Putamen (tissue), 1 donor: ENCODE measurements around the gene TMEM135.

Experiments
- DNase-seq: peaks from one replicate; pipeline ENCODE4 v3.0.0-alpha.2; 2016; ENCODE audit warnings: low spot score

The TMEM135 gene

DNA sequence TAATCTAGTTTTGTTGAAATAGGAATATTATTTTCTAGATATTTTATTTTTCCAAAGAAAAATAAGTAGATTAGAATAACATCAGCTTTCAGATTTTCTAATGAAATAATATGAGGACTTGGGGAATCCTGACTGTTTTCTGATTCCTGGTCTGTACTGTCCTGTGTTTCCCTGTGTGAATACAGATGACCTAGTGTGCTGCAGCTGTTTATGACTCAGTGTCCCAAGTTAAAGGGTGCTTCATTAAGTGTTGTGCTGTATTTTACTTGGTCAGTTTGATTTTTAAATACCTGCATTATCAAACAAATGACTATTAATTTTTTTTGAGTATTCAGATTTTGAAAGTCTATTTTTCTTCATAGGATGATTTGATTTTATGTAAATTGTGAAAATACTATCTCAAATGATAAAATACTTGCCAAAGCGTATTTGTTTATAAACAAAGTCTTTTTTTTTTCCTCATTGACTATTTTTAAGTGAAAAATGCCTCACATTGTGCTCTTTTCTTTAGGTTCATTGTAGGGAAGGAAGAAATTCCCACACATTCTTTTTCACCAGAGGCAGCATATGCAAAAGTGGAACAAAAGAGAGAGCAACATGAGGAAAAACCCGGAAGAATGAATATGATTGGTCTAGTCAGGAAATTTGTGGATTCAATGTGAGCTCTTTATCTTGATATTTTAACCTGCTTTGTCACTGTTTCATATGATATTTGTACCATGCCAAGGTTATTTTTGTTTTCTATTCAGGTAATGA is 264.2 kb downstream of the TMEM135 start:
- DNase-seq = no peak

DNA sequence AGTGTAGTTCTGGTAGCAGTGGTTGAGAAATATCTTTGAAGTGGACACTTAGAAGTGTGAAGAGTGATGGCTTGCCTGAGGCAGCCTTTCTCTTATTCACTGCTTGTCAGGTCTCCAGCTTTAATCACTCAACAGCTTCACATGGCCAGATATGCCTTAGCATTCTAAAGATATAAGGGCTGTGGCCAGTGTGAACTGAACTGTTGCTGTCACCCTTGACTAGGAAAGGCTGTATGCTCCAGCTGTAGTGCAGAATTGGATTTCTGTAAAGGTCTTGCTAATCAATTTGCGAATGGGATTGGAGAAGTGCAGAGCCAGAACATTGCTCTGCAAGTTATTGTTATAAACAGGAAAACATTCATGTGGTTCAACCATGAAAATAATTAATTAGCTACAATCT is 266.7 kb downstream of the TMEM135 start:
- DNase-seq = no peak

DNA sequence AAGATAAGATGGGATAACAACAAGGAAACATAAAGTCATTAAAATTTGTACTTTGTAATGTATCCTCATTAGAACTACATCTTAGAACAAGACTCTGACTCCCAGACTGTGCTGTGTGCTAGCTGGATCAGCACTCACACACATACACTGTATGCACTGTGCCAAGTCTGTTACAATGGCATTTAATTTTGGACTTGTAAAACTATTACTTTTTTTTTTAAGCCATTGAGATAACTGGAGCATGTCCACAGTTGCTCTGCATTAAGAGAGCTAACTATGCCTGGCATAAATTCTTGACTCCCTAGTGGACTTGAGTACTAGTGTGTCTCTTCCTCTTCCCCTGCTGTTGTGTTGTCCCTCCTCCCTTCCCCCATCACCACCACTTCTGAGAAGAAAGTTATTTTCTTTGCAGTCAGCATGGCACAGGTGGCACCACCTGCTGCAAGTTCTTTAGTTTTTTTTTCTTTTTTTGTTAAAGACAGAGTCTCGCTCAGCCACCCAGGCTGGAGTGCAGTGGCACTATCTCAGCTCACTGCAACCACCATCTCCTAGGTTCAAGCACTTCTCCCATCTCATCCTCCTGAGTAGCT is 268.6 kb downstream of the TMEM135 start:
- DNase-seq = no peak

DNA sequence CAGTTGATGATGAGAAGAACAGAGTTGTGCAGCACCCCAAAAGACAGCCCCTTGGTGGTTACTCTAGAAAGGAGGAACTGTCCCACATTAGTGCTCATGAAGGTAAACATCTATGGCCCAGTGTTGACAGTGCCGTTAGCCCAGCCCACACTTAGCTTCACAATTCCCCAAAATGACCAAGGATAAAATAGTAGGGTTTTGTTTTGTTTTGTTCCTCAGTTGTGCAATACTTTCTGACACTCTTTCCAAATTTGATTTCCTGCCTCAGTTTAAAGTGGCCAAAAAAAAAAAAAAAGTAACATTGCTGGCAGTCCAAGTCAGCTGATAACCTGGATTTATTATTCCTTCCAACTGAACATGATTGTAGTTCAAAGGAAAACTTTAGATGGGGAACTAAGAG is 269.4 kb downstream of the TMEM135 start:
- DNase-seq = no peak

DNA sequence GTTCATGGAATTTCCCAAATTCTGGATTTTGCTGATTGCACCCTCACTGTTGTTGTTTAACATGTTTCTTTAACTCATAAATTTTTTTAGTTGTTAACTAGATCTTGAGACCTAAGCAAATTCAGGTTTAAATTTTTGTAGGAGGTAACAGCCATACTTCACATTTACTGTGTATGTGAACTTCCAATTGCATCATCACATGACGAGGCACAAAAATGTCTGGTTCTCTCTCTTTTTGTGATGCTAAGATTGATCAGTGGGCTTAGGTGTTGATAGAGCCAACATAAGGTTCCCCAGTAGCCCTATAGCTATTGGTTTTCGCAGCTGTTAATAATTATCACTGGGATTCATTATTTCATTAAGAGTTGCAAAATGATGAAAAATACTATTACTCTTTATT is 277.5 kb downstream of the TMEM135 start:
- DNase-seq = no peak

DNA sequence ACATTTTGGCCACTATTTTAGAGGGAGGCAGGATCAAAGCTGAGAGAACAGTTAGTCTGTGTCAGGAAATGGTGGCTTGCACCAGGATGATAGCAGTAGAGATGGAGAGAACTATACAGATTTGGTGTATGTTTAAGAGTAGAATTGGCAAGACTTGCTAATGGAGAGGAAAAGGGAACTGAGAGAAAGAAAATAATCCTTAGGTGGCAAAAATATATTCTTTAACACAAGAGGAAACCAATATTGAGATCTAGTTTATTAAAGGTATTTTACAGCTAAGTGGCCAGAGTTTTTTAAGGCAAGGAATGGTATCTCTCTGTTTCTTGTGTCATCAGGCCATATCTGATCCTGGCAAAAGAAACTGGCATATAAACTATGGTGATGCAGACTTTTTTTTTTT is 278.8 kb downstream of the TMEM135 start:
- DNase-seq = no peak

DNA sequence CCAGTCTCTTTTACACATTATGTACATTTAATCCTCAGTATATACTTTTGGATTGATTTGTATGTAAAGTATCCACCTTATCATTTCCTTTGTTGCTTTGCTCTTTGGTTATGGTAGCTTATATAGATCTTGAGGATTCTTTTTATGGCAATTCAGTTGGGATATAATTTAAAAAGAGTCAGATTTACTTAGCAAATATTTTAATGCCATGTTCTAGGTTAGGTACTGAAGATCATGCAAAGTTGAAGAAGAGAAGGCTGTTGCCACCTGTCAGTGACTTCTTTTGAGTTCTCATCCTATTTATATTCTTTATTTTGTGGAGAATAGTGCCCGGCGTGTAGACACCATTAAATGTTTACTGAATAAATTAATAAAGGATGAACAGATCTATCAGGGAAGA is 279.7 kb downstream of the TMEM135 start:
- no peak for DNase-seq

DNA sequence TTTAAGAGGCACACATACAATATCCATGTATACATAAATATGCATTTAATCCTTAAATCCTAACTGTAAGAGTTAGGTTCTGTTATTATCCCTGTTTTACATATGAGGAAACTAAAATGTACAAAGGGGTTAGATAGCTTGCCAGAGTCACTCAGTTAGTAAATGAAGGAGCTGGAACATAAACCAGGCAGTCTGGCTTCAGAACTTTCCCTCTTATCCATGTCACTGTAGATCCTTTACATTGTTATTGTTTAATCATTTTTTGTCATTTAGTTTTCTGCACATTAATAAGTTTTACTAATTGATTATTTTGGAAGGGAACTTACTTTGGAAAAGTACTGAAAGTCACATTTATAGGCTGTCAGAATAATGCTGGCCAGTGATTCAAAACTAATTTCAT is 282.4 kb downstream of the TMEM135 start:
- no peak for DNase-seq

DNA sequence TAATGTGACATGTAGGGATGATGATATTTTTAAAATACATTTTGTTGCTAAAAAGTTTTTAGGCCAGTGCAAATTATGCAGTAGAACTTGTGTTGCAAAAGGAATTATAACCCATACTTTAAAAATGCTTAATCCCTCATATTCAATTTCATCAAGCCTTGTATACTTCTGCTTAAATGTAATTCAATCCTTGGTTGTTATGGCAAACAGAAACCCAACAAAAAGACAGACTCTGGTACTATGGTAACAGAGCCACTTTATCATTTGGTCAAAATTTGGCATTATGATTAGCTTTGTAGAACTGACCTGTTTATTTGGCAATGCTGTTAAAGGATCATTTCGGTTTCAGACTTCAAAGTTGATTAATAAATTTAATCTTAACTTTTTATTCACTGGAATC is 284.8 kb downstream of the TMEM135 start:
- no peak for DNase-seq

DNA sequence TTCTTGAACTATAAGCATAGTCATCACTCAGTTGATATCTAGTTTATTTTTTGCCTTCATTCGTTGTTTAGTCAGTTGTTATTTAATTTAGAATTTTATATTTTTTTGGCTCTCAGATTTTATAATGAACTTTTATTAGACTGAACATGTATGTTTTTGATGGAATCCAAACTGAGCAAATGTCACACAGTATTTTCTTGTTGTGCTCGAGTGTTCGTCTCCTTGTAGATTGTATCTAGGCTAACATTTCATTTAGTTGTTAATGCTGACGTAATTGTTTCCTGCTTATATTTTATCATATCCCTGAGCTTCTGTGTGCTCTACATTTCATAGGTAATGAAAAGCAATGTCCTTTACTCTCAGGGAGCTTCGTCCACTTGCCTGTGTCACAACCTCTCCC is 286.2 kb downstream of the TMEM135 start:
- no peak for DNase-seq

DNA sequence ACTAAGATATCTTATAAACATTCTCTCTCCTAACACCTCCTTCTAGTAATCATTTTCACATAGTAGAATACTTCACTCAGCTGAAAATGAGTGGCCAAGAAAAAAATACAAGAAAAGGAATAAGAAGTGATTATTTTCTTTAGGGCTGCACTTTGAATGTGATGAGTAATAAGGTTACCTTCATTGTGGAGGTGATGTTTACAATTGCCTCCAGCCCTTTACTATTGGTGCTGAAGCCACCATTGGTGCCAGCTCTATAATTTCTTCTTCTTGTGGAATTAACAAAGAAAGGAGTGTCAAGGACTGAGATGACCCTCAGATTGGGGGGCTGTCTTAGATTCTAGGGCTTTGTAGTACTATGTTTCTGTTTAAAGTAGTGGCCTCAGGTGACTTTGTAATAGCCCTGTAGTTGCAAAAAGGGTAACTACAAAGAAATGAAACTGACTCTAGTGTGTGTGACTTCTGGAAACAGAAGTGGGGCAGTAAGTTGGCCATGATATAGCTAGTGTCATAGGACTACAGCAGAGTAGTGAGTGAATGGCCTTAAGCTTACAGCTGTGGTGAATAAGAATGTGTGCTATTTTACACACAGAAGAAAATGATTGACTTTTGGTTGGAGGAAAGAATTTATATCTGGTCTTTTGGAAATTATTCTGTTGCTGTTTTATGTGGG is 287.2 kb downstream of the TMEM135 start:
- no peak for DNase-seq

DNA sequence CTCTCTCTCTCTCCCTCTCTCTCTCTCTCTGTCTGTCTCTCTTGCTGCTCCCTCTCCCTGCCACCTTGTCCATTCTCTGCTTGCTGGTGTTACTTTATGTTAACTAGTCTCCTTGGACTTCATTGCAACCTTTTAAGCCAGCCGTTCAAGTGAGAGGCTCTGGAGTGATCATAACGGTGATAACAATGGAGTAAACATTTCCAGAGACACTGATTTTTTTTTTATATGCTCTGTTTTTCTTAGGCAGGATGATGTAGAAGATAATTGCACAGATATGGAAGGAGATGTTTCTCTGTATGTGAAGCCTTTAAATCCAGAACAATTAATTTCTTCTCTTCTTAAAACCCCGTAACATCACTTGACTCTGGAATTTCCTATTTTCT is 287.7 kb downstream of the TMEM135 start:
- no peak for DNase-seq

DNA sequence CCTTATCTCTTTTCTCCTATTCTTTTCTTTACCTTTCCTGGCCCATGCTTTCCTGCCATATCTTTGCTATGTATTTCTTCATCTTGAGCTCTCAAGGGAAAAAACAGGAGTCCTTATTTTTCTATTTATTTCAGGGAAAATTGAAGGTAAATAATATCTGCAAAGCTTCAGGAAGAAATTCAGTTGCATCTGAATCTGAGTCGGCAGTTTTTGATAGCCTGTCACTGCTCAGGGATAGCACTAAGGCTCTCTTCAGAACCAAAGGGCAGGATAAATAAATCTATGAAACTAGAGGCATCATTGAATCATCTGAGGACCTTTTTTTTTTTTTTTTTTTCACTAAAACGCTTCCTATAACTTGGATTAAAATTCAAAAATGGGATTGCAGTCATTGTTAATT is 288.9 kb downstream of the TMEM135 start:
- no peak for DNase-seq

DNA sequence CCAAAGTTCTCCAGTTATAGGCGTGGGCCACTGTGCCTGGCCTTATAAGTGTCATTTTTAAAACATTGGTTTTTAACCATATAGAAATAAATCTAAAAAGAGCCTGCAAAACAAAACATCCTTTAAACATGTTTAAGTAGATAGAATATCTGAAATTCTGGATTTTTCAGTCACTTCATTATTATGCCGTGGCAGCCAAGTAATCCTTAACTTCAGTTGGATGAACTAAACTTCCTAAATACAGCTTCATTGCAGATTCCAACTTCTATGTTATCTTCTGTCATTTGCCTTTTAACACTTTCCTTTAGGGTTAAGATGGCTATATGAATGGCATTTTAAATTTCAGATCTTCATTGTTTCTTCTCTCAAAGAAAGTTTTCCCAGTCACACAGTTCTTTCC is 291.4 kb downstream of the TMEM135 start:
- DNase-seq = no peak

DNA sequence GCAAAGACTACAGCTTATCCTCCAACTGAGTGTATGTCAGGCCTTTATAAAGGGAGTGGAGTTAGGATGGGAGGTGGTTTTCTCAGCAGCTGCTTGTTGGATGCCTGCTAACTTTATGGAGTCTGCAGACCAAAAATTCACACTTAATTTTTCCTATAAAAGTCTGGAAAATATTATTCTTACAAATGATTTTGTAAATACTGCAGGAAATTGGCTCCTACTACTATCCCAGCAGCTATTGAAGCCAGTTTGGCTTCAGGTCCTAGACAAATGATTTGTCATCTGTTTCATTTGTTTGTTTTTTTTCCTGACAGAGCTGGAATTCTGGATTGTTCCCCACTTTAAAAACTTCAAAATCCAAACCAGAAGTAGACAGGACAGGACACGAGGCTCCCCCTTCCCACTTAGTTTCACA is 292.5 kb downstream of the TMEM135 start:
- no peak for DNase-seq

DNA sequence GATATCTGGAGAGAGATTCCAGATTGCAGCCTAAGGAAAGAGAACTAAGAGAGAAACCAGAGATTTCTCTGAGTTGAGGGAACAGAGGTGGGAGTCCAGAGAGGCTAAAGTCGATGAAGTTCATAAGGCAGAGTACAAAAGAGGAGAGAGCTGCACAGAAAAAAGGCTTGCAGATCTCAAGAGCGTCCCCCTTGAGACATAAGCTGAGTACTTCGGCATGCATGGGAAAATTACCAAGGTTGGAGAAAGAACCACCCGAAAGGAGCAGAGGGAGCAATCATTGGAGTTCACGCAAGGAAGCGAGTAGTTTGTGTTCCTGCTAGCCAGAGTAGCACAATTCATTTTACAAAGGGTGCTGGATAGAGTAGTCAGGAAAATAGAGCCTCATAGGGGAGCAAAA is 293.5 kb downstream of the TMEM135 start:
- DNase-seq = no peak

DNA sequence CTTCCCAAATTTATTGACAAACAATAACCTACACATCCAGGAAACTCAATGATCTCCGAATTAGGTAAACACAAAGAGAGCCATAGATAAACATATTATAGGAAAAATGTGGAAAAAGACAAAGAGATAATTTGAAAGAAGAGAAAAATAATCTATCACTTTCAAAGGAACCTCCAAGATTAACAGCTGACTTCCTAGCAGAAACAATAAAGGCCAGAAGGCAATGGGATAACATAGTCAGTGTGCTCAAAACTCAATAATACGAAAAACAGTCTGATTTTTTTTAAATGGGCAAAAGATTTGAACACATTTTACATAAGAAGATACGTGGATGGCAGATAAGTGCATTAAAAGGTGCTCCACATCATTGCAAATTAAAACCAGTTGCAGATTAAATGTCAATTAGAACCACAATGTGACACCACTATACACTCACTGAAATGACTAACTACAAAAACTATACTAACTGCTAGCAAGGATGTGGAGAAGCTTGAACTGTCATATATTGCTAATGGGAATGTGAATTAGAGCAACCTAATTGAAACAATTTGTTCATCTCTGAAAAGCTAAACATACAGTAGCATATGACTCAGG is 300.4 kb downstream of the TMEM135 start:
- no peak for DNase-seq

DNA sequence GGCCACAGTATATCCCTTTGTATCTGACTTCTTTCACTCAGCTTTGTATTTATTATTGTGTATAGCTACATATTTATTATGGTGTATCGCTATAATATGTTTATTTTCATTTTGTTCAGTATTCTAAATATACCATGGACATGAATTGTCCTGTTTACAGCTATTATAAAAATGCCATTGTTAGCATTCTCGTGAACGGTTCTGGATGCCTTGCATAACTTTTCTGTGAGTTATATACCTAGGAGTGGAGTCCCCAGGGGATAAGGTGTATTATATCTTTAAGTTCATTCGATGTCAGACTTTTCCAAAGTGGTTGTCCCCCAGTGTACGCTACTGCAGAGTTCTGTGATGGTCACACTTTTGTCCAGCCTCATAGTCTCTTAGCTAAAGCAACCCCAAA is 301.7 kb downstream of the TMEM135 start:
- no peak for DNase-seq

DNA sequence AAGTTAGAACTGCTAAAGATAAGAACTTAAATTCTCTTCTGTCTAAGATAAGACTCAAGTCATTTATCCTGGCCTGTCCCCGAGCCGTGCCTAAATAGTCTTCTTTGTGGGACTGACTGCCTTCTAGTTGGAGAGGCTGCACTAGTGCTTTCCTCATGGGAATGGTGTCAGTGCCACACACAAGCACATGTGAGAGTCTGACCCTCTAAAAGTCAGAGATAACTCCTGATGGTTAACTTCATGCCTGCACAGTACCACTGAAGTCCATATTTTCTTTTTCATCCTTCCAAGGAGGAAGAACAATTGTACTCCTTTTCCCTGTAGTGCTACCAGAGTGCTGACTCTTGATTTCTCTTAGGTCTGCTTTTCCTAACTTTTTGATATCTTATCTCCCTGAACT is 309.7 kb downstream of the TMEM135 start:
- no peak for DNase-seq

DNA sequence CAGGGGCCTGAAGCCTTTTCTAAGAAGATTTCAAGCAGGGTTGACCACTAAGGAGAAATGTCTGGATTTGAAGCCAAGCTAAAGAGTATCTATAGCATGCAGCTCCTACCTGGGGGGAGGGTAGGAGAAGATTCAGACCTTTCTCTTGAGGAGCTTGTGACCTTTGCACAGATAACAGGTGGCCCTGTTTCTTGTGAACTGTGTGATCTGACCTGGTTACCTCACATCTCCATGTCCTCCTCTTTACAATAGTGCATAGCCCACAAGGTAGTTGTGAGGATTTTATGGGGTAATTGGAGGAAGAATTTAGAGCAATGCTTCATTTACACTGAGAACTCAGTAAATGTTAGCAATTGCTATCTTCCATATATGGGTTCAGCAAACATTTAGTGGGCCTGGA is 310.1 kb downstream of the TMEM135 start:
- DNase-seq = no peak

DNA sequence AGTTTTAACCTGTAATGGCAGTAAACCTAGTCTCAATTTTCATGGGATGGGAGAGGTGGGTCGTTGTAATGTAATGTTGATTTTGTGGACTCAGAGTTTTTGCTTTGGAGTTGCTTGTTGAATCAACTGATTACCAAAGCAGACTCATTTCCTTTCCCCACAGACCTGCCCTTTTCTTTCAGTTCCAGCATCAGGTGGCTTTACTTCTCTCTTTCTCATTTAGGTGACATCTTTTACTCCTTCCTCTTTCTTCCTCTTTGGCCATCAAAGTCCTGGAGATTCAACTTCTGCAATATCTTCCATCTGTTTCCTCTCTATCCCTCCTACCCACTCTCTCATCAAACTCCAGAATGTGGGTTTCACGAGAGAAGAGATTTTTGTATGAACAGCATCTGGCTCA is 313.9 kb downstream of the TMEM135 start:
- DNase-seq = no peak

DNA sequence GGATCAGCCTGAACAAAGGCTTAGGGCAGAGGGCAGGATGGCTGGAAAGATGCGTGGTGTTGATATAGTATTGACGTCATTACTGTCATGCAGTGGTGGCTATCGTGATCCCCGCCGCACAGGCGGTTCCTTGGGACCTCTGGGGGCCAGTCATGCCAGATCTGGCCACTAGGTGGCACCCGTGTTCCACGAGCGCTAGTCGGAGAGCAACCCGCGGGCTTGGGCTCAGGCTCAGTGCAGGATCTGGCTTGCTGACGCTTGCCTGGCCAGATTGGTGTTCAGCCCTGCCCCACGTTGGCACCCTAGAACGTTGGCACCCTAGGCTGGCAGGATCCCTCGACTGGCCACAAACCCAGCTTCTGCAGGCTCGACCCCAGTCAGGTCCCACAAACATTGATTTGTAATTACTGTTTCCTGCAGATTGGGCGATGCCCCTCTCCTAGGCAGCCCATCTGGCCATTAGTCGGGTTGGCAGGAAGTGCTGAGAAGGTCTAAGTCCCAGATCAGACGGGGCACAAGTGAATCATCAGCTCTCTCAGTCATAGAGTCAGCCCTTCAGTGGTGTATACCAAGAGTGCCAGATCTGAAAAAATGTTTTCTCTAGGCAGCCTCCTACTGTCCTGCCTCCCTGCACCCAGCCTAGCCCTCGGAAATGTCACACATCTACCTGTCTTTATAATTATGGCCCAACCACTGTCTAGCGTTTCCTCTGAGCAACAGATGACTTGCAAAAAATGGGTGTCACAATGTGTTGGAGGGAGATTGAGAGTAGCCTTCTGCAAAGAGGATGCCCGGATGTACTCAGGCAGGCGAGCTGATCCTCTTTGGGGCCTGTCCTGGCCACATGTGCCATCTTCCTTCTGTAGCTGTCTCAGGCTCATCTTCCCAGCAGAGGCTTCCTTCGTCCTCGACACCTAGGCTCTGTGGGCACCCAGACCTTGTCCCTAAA is 315.3 kb downstream of the TMEM135 start:
- peak; percentile 52 for DNase-seq
